Stimulated activated CD4-positive, alpha-beta T cell treated with anti-CD3 and anti-CD28 coated beads, TNF-alpha, amount 100 ng/mL, for 48 hours (primary cell): ENCODE results near the gene RERE.

Experiments used
- DNase-seq, 3 donors: peaks; one replicate each; pipeline ENCODE4 v3.0.0-alpha.2; 2020; ENCODE audit warnings: low read depth in 3 of 3

Gene RERE

DNA sequence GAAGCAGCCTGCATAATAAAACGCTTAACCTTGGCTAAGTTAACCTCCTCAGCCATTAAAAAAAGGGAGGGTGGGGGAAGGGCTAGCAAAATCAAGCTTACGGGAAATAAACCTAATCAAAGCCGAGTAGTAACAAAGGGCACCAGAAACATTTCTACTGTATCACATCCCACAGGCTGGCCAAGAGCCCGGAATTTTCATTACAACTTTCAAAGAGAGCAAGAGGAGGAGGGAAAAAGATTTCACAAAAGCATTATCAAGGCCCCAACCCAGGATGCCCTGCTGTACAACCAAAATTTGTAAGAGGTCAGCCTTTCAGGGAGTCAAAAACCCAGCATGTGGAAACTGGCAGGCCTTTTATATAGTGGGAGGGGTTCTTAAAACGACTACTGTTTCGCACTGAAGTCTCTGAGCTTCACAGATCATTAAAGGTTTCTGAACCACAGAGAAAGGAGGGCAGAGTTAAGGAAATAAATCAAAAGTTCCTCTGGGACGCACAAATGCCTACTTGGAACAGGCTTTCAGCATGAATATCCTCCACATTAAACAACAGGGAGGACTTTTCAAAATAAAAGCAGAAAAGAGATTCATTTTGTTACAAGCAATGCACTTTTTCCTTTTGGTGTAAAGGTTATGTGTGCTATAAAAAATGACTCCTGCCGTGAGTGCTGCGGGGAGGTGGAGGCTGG lies 409.1 kb downstream of the RERE start:
- DNase-seq, result no peak

DNA sequence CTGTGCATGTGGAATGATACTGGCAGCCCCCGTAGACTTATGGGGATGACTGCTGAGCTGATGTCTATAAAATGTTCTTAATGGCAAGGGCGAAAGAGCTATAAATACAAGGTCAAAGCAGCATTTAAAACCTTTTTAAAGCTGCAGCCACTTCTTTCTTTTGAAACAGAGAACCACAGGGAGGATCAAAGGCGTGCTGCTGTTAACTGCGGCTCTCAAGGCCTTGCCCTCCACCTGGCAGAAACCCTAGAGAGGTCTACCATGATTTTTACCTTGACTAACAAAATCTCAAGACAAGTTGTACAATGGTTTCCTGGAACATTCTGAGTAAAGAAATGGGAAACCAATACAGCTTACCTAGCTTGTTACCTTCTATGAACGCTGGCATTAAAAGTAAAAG lies 409.8 kb downstream of the RERE start:
- no peak for DNase-seq

DNA sequence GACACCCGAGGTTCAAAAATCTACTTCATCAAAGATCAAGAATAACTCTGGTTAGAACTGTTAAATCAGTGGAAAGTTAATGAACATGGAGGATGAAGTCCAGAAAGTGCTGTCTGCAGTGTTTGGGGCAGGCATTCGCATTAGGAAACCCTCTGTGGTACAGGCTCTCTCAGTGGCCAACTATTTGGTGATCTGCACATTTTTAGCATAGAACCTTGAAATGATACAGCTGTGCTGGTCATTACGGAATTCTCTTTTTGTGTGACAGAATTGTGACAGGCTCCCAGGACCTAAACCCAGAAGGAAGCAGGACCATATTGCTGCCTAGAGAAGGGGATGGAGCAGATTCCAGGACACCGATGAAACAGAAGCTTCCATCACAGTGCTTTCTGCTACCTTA lies 410.5 kb downstream of the RERE start:
- DNase-seq, result no peak

DNA sequence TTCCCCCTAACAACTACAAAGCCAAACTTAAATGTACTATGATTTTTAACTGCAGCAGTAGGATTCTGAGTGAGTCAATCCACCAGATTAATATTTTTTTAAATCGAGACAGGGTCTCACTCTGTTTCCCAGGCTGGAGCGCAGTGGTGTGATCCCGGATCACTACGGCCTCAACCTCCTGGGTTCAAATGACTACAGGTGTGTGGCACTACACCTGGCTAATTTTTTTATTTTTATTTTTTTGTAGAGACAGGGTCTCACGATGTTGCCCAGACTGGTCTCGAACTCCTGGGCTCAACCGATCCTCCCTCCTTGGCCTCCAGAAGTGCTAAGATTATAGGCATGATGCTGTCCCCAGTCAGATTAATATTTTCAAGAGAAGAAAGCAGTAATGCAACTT lies 411.4 kb downstream of the RERE start:
- no peak for DNase-seq

DNA sequence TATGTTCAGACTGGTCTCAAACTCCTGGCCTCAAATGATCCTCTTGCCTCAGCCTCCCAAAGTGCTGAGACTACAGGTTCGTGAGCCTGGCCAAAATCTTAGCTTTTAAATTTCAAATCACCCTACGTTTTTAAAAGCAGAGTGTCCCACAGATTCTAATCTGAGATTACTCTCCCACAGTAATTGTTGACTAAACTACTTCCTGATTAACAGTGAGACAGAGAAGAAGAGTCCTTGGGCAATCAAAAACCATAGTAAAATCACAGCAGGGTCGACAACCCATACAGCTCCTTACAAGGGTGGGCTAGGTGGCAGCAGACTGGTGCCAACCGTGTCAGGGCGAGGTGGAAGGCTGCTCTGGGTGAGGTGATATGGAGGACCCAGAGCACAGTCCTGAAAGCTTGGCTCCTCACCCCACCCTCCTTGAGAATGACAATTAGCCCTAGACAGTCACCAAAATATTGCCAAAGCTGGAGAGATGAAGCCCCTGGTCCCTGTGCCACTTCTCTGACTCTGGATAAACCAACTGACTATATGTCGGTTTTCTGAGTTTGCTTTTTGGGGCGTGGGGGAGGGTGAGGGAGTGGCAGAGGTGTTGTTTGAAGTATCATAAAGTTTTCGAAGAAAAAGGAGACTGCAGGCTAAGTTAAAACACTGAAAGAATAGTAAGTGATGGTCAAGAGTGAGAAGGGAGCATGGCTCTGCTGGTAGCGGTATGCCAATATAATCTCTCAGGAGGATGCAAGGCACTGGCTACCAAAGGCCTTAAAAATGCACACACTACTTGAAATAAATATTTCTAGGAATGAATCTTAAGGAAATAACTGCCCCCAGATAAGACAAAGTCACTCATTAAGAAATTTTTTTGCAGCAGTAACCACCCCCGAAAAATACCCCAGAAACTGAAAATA lies 412.7 kb downstream of the RERE start:
- no peak for DNase-seq

DNA sequence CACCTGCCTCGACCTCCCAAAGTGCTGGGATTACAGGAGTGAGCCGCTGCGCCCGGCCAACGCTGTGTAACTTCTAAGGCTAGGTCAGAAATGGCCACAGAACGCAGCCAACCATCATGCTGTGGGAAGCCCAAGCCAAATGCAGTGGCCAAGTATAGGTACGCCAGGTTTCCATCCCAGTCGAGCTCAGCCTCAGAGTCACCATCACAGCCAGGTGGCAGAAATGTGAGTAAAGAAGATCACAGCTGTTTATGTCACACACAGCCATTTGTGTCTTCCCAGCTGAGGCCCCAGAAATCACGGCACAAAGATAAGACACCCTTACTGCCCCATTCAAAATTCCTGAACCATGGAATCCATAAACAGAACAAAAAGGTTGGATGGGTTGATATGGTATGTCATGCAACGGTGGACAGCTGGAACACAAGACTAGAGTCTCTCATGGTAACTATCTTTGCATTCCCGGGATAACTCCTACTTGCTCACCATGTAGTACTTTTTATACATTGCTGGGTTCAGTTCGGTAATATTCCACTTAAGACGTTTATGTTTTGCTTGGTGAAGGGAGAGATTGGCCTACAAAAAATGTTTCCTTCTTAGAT lies 415.2 kb downstream of the RERE start:
- no peak for DNase-seq

DNA sequence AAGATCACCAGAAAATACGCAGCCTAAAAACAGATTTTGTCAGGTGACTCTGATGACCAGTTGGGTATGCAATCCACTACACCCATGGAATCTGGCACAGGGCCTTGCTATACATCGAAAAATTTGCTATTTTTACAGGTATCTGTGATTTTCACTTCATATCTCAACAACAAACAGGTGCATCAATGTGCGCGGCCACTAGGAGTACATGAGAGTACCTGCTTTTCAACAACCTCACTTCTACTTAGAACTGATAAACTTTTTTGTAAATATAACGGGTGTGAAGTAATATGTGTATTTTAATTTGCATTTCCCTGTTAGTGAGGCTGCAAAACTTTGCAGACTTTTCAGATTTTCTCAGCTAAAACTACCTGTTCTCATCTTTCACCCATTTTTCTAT lies 418.8 kb downstream of the RERE start:
- DNase-seq, result no peak

DNA sequence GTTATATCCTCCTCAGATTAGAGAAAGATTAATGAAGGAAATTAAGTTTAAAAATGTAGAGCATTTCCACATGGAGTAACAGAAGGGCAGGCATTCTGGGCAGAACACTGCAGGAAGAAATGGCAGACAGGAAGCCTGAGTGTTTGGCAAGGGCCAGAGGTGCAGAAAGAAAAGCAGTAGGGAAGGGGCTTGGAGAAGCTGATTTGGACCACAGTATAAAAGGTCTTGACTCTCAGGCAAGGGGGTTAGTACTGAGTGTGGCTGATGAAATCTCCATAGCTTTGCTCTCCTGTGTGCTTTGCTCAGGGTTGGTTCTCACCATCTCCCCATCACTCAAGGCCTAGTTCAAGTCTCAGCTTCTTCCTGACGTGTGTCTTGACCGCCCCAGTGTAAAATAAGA lies 419.4 kb downstream of the RERE start:
- DNase-seq, result no peak

DNA sequence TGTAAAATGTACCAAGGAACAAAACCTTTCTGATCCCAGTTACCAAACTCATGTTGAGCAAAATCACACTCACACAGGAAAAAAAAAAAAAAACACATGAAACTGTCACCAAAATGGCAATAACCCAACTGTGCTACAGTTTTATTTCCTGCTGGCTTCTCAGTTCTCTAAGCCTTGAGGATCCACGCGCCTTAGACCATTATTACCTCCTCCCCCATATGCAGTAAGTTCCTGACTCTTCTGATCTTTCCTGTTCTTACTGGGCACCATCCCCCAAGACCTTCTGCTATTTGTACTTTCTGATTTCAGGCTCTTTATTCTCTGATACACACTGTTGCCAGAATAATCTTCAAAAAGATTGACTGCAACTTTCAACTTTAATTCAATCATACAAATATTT lies 419.9 kb downstream of the RERE start:
- DNase-seq, result no peak

DNA sequence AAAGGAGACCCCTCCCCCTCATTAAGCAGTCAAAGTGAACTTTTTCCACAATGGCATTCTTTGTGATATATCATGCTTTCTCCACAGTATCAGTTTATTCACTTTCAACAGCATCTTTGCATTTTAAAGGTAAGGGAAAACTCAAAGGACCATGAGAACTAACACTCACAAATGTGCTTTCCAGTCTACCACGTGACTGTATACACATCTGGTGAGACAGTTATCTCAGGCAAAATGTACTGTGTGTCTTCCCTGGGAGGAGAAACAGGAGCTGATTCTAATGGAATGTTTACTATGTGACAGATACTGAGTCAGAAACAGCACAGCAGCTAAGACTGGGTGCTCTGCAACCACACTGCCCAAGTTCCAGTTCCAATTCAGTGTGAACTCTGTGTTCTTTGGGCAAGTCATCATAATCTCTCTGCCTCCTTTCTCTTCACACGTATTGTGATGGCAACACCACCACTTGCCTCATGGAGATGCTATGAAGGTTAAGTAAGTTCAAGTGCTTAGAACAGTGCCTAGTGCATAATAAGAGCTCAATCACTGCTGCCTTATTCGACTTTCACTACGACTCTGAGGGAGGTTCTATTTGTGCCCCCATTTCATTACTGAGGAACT lies 420.5 kb downstream of the RERE start:
- DNase-seq, result peak in 2 of 3 donors; percentile 19 to 23

DNA sequence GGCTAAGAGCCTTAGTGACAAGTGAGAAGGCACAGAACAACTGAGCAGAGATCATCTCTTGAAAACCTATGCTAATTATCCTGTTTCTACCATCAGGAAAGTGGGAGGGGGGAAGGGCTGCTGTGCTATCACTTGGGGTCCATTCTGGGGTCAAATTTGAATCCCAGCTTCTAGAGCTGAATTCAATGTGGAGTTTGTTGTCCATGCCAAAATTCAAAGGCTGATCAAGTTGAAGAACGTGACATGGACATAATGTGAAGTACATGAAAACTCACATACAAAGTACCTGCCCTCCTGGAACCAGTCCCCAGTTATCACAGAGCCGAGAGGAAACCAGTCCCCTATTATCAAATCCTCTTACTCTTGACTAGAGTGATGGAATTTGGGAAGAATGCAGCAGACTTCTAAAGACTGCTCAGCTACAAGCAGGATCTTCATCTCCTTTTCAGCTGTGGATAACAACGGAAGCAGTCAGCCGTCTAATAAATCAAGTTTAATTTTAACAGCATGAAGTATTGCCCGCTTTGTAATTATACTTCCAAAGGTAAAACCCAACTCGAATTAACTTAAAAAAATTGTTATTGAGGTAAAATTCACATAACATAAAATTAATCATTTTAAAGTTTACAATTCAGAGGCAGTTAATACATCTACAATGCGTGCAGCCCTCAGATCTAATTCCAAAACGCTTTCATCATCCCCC lies 421.2 kb downstream of the RERE start:
- DNase-seq, result no peak

DNA sequence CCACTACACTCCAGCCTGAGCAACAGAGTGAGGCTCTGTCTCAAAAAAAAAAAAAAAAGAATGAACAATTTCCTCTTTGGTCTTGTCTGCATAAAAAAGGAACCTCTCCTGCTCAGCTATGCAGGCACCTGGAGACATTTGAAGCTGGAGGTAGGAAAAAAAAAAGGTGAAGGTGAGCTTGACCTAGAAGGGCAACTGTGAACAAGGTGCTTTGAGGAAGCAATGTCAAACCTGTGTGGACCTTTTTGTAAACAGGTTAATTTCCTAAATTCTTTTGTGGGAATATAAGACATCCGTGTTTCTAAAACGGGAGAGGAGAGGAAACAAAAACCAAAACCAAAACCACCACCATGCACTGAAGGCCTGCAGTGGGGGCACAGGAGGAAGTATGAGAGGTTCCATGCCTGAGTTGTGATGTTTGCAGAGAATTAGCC lies 422.0 kb downstream of the RERE start:
- DNase-seq, result no peak

DNA sequence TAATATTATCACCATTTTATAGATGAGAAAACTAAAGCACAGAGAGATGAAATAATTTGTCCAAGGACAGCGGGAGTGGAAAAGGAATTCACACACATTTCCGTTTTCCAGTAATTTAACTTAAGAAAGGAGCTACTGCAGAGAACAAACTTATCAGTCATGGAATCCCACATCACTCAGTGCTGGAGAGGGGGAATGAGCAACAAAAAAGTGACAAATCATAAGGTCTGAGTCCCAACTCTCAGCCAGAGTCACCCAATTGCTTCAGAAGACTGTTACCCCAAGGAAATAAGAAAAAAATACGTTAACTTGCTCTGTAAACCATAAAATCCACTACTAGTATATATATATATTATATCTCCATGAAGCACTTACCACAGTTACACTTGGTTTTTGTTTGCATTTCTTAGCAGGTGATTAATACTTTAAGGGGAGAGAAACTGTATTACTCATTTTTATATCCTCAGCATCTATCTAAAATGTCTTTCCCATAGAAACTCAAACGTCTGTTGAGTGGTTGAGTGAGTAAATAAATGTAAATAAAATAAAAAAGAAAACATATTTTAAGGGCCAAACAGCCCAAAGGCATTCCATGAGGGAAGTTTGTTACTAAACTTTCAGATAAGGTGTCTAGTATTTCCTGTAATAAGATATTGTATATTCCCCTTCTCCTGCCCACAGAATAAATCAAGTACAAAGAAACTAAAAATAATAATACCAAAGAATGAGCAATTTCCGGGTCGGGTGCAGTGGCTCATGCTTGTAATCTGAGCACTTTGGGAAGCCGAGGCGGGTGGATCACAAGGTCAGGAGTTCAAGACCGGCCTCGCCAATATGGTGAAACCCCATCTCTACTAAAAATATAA lies 422.8 kb downstream of the RERE start:
- peak in 1 of 3 donors; percentile 18 for DNase-seq

DNA sequence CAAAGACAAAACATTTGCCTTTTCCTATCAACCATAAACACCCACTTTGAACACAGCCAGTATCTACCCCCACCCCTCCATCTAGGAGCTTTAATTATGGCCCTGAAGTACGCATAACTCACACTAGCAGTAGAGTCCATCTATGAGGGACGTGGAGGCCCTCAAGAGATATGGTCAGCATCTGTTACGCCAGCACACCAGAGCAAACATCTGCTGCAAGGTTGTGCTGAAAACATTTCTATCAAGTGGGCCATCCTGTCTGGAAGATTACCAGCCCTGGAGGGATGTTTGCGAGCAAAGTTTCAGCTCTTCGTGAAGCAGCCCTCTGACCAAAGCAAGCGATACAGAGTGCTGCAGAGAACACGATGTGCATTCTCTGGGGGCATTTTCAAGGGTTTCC lies 424.9 kb downstream of the RERE start:
- no peak for DNase-seq

DNA sequence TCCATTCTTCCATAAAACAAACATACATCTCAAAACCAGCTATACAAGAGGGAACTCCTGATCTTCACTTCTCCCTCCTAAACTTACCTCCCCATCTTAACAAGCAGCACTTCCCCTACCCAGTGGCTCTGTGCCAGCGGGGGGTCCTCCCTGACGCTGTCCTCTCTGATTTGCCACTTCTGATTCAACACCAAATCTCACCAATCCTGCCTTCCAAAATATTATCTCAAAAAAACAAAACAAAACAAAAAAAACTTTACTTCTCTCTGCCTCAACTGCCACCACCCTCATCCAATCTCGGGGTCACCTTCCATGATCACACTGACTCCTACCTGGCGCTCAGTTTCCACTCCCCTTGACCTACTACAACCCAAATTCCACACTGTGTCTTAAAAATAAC lies 426.7 kb downstream of the RERE start:
- no peak for DNase-seq

DNA sequence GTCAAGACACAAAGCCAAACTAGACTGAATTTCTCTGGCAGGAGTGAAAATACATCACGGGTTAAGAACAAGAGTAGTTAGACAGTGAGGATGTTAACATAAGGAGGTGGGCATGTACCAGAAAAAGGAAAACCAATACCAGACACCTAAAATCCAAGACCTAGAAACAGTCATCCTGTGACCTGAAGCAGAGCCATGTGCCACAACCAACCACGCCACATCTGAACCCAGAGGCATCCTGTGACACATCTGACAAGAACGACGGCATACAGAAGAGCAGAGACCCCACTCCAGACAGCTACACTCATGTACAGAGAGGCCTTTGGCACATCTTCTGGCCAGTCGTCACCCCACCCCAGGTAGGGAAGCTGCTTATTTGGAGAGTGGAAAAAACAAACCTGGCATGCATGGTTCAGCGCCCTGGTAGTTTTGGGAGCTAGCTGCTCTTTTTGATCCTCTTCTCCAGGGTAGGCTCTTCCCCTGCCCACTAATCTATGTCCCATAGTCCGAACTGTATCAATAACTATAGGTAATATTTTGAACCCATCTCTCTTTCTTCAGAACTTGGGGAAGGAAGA lies 427.4 kb downstream of the RERE start:
- no peak for DNase-seq

DNA sequence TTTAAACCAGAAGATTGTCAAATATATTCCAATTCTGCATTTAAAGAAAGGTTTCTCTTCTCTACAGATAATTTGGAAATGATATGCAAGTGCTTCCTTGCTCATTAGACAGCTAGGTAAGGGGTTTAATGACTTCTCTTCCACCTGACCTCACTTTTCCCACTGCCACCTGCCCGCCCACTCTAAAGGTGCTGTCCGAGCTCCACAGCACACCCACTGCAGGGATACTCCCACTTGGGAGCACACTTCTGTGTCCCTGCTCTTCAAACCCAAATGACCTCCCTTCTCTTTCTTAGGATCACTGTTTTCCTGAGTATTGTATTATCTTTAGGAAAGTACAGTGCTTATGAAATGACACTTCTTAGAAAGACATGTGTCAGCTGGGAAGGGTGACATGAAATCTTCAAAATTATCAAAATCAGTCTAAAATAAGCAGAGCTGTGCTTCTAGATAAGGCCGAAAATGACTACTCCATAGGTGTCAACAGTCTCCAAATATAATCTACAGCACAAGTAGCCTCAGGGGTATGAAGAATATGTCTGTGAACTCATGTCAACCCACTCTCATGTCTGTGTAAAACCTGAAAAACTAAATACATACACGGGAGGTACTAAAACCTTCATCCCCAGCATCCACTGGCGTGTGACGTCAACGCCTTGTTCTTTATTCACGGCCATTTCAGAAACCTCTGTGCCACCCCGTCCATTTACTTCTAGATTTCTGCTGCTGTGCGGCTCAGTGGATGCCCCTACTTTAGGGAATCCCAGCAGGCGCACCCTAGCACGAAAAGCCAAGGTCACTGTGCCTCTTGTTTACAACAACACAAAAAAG lies 428.5 kb downstream of the RERE start:
- no peak for DNase-seq

DNA sequence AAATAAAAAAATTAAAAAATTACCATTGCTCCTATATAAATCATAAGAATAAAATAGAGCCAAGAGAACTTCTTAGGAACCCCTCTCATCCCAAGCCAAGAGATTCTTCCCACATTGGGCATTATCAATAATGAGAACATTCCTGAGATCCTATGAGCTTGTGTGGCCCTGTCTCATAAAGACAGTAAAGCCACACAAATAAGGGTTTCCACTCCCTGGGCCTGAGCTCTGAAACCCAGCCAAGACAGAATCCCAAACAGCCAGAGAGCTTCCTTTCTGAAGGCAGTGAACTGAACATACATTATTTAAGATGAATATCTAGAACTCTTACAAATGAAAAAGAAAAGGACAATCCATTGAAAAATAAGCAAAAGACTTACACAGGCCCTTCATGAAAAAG lies 431.2 kb downstream of the RERE start:
- no peak for DNase-seq

DNA sequence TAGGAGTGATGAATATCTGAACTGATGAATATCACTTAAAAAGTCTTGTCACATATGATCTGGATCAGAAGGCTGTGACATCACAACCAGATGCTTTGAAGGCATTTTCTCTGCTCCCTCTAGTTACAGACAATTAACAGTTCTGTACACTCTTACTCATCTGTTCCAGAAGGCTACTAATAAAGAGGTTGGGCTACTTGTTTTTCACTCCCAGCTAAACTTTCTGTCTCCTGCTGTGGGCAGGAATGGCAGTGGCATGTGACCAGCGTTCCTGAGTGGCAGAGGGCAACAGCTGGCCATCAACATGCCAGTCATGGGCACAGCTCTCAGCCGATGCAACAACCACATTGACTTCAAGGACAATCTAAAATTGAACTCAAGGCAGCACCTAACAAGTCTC lies 432.9 kb downstream of the RERE start:
- no peak for DNase-seq

DNA sequence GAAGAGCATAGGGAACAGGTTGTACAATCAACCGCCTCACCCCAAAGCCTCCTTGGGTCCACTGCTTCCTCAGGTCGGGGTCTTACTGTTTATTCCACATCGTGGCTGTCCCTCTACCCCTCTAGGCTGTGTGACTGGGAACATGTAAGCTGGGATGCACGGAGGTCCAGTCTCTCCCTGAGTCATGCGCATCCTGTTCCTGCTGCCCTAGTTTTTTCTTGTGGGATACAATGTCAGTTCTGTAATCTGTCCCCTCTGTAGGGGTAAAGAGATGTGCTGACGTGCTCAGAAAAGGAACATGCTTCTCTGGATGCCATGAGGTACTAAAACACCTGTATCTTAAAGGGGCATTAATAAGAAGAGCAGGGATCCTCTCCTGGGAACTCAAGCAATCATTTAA lies 433.4 kb downstream of the RERE start:
- no peak for DNase-seq
